GM21515 (cell line): ENCODE results near the gene HOXD11.

Experiments
- ATAC-seq: cut with Tn5 transposase; IDR thresholded peaks from one replicate; pipeline ENCODE4 v1.9.1; 2021; ENCODE audit not compliant: unreplicated experiment

HOXD11 gene

DNA sequence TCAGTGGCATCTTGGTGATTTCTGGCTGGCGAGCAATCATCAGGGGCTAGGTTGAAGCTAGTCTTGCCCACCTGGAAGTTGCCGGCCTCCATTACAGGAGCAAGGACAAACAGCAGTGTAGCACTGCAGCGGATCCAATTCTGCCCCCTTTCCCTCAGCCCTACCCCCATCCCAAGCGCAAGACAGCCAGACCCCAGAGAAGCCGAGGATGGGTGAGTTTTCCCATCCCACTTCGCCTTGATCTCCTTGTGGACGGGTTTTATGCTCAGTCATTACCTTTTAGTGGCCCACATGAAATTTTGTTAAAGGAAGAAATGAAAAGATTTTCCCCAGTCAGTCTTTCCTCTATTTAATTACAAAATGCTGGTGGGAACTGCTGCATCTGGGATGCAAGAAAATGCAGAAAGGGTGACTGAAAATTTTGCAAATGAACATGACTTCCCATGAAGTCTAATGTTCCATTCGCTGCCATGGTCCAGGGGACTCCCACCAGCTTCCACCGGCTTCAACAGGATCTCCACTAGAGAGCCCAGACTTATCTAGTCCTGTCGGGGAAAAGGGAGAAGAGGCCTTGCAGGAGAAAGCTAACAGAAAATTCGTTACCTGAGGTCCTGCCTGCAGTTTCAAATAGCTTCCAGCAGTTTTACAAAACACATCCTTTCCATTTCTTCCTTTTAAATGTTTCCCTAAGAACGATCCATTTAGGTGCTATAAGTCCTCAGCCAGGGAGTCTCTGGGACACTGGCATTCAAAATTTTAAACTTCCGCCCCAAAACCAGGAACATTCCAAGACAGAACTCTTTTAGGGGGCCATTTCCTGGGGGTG, 13.5 kb downstream of the HOXD11 start:
- ATAC-seq, result no peak

DNA sequence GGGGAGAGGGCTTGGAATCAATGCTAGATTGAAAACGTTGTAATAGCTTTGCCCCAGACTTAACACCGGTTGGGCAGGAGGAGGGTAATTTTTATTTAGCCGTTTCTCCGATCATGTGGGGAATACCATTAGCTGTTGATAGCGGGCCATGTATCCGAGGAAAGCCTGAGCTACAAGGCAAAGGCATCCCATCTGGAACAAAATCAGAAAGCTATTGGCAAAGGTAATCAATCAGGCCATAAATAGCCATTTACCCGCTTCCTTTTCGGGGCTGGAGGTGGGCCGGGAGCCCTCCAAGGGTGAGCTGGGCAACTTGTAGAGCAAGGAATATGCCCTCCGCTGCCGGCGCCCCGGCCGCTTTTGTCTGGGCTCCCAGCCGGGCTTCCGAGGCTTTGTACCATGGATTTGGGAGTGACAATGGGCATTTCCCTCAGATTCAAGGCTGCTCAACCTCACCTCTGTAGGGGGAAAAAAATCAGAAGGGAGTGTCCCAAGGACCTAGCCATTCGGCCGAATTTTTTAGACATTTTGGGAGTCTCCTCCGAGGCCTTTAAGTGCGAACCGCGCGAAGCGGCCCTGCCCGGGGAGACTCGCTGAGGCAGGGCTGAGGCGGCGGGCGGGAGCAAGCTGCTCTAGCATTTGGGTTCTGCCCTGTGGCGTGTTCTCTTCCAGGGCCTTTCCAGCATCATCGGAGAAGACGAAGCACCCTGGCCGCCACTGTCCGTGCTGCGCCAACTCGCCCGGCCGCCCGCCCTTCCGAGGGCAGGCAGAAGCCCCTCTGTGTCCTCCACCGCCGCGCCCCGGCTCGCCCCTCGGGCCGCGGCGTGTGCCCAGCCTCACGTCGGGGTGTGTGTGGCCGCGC, 14.3 kb downstream of the HOXD11 start:
- no peak for ATAC-seq

DNA sequence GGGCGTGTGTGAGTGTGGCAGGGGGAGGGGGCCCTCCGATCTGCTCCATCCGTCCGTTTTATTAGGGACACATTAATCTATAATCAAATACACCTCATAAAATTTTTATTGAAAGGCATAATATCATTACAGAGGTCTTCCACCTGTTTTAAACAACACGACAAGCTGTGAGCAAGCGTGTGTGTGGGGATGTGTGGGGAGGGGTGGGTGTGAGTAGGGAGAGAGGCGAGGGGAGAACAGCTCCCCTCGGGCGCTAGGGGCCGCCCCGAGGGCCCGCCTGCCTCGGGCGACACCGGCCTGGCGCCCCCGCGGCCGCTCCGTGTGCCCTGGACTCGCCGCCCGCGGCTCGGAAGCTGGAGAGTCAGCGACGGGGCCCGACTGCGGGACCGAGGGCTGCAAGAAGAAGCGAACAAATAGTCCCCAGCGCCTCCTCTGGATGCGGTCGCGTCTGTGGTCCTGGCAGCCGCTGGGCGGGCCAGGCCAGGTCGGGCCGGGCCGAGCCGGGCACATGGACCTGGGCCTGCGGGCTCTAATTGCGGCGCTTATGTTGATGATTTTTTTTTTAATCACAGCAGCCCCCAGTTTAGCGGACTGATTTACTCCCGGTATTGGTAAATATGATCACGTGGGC, 15.1 kb downstream of the HOXD11 start:
- ATAC-seq, result no peak

DNA sequence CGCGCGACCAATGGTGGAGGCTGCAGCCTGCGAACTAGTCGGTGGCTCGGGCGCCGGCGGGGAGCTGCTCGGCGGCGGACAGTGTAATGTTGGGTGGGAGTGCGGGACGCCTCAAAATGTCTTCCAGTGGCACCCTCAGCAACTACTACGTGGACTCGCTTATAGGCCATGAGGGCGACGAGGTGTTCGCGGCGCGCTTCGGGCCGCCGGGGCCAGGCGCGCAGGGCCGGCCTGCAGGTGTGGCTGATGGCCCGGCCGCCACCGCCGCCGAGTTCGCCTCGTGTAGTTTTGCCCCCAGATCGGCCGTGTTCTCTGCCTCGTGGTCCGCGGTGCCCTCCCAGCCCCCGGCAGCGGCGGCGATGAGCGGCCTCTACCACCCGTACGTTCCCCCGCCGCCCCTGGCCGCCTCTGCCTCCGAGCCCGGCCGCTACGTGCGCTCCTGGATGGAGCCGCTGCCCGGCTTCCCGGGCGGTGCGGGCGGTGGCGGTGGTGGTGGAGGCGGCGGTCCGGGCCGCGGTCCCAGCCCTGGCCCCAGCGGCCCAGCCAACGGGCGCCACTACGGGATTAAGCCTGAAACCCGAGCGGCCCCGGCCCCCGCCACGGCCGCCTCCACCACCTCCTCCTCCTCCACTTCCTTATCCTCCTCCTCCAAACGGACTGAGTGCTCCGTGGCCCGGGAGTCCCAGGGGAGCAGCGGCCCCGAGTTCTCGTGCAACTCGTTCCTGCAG, 15.8 kb downstream of the HOXD11 start, which contains the start of gene HOXD9:
Gene HOXD9 (plus strand): TSS at position 37 of the 728 bp plus-strand sequence. CDS start 50 bp downstream, at position 87.
- ATAC-seq, result no peak

DNA sequence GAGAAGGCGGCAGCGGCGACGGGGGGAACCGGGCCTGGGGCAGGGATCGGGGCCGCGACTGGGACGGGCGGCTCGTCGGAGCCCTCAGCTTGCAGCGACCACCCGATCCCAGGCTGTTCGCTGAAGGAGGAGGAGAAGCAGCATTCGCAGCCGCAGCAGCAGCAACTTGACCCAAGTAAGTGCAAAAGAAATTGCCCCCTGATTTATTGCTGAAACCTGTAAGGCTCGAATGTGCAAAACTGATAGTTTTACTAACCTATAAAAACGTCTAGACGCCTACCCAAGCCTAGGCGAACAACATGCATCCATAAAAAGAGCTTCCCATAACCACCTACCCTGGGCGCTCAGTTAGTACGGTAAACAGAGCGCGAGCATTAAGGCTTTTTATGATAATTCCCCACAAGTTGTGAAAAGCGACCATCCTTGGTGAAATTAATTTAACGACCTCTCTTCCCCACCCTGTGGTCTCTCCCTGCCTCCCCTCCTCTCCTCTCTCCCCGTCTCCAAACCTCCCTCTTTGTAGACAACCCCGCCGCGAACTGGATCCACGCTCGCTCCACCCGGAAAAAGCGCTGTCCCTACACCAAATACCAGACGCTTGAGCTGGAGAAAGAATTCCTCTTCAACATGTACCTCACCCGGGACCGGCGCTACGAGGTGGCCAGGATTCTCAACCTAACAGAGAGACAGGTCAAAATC, 16.5 kb downstream of the HOXD11 start:
- ATAC-seq, result no peak

DNA sequence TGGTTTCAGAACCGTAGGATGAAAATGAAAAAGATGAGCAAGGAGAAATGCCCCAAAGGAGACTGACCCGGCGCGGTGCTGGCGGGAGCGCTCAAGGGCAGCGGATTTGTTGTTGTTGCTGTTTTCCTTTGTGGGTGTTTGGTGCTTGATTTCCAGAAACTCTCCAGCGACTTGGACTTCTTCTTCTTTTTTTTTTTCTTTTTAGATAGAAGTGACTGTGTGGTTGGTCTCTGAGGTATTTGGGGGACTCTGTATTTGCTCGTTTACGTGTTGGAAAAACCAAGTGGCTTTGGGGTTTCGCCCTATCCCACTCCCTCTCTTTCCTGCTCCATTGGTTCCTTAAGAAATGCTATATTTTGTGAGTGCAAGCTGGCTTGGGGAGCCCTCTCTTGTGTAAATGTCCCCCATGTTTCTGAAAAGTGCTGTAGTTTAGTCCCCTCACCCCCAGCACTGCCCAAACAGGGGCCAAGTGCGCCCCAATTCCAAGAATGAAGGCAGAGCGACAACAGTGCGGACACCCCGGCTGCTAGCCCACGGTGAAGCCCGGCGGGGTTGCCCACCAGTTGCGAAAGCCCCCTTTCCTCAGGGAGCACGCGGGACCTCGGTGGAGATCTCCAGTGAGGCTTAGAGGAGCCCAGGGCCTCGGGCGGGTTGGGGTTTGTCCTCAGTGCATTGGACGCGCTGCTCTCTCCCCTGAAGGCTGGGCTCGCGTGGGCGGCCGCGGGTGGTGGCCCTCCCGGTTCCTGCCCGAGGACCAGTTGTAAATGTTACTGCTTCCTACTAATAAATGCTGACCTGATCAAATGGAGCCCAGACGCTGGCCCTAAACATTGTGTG, 17.2 kb downstream of the HOXD11 start:
- ATAC-seq, result no peak

DNA sequence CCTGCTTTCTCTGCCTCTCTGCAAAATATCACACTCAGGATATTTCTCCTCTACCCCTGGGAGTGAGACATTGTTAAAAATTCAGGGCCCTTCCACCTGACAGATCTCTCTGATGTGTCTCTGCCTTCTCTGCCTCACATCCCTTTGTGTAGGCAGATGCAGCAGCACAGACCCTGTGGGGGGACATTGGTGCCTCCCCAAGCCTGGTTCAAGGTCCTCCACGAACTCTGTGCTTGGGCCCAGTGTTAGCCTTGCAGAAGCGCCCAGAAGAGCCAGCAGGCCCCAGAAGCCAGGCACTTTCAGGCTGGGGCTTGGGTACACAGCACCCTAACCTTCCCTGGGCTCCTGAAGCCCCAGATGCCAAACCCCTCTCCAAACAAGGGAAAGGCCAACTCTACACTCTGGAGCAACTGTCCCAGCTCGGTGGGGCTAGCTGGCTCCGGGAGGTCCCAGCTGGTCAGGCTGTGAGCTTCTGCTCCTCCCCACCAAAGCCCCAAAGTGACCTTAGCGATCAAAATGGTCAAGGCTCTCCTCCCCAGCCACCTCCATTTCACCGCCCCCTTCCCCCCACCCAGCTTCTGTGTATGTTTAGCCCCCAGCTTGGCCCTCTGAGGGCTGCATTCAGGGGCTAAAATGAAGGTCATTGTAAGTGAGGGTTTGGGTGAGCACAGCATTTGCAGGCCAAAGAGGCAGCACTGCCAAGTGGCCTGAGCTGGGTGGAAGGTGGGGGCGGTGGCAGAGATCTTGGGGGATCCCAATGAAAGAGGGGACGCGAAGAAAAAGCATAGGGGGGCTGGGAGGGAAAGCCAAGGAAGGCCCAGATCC, 18.1 kb downstream of the HOXD11 start:
- no peak for ATAC-seq

DNA sequence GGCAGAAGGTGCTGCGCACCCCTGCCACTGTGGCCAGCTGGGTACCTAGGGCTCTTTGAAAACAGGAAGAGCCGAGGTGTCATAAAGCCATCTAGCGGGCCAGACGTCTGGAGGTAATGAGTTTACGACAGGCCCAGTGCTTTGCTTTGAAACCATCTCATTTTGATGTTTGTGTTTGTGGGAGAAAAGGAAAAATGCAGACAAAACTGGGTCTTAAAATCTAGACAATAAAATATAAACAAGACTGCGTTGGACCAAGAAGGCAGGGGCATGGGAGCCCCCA, 18.6 kb downstream of the HOXD11 start:
- ATAC-seq, result no peak

DNA sequence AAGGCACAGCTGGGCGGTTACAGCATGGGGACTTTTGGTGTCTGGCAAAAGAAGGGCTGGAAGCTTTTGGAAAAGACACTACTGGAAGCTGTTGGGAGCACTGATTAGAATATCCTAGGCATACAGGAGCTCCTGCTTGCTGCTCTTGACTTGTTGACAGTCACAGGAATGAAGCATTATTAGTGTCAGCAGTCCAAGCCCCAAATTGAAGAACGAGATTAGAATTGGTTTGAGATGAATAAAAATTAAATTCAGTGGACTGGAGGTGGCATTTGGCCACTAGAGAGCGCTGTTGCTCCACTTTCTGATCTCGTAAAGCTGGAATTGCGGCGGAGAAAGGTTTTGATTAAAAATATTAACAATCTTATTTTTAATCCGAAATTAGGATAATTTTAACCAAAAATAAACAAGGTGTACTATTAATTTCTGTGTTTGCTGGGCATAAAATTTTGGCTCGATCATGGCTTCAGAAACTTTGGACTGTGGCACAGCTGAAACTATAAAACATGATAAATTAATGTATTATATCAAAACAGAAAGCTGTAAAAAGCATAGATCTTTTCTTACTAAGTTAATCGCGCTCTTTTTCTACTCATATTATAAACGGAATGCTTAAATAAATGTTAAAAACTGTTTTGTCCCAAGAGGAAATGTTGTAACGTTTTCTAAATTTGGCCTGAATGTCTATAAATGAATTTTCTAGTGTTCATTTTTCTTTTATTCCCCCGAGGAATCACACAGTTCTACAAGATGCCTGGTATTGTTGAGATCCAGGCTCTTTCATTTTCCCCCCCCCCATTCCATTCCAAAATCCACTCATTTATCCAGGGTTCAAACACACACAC, 20.1 kb downstream of the HOXD11 start:
- ATAC-seq, result no peak

DNA sequence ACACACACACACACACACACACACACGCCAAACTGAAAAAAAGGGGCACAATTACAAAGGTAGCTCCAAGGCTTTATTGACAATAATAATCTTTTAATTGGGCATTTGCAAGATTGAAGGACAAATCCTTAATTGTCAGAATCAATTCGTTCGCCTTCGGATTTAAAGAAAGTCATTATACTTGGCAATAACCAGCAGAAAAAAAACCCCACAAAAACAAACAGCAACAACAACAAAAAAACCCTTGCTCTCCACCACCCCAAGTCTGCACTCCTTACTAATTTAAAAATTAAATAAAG, 20.6 kb downstream of the HOXD11 start:
- ATAC-seq, result no peak

DNA sequence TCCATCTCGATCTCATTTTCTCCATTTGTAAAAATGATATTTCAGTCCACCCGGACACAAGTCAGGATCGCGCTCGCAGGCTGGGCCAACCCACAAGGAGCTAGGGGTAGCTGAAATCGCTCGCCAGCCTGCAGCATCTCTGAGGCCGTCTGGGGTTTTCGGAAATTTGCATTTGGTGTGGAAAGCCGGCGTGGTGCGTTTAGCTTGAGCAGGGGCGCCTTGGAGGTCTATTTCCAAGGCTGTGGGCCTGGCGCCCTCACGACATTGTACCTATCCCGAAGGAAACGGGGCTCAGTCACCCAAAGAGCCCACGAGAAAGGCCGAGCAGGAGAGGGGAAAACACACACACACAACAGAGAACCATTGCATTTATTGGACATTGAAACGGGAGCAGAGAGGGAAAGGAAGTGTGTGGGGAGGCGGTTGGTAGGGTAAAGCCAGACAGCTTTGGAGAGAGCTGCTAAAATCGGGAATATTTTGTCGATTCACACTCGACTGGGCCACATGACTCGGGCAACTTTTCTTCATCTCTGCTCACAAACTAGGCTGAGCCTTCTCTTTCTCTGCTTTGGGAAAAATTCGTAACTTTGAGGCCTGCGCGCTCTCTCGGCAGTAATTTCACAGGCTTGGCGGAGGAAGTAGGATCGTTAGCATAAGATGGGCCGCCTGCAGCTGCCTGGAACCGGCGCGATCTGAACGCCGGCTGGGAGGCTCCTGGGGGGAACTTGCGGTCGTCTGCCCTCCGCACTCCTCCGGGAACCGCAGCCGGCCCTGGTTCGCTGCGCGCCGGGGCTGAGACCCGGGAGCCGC, 21.3 kb downstream of the HOXD11 start:
- no peak for ATAC-seq

DNA sequence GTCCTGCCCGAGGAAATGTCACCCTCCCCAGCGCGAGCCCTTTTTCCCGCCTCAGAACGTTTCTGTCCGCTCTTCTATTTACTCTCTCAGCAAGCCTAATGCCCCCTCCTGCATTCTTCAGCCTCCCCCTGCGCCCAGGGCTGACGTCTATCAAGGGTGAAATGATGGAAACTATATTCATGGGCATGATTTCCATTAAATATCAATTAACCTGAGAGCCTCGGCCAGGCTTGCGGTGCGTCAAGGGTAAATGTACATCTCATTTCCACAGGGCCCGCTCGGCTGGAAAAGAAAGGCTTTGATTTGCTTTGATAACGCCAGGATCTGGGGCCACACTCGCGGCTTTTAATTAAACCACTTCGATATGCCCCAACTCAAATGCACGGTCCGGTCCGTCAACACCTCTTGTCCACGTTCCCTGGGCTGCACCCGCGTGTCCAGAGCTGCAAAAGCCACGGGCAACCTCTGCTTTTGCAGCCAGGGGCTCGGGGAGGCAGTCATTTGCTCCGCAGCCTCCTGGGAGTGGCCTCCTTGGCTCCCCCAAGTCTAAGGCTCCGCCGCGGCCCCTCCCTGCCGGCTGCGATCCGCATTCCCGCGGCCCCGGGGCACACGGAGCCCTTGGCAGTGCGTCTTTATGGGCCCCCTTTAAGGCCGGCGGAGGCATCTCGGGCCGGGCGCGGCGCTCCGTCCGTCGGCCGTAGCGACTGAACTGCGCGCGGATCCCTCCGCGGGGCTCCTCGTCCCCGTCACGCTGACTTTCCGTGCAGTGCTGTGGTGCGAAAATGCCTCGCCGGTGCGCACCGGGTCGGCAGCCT, 22.1 kb downstream of the HOXD11 start, which contains the start of gene HOXD8:
Gene HOXD8 (plus strand): TSS at position 724 of the 815 bp plus-strand sequence. CDS start 662 bp downstream, outside the sequence.
- no peak for ATAC-seq

DNA sequence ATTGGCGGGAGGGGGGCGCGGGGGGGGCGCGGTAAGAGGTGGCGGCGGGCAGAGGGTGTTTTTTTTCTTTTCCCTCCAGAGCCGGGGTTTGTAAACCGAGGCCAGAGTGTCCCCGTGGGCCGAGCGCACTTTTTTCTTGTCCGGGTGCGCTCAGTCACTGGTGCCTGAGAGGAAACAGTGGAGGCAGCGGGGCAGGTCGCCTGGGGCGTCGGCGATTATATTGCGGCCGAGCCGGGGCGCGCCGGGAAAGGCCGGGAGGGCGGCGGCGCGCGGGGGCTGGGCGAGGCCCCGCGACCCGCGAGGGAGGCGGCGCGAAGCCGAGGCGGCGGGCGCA, 22.7 kb downstream of the HOXD11 start:
- ATAC-seq, result no peak

DNA sequence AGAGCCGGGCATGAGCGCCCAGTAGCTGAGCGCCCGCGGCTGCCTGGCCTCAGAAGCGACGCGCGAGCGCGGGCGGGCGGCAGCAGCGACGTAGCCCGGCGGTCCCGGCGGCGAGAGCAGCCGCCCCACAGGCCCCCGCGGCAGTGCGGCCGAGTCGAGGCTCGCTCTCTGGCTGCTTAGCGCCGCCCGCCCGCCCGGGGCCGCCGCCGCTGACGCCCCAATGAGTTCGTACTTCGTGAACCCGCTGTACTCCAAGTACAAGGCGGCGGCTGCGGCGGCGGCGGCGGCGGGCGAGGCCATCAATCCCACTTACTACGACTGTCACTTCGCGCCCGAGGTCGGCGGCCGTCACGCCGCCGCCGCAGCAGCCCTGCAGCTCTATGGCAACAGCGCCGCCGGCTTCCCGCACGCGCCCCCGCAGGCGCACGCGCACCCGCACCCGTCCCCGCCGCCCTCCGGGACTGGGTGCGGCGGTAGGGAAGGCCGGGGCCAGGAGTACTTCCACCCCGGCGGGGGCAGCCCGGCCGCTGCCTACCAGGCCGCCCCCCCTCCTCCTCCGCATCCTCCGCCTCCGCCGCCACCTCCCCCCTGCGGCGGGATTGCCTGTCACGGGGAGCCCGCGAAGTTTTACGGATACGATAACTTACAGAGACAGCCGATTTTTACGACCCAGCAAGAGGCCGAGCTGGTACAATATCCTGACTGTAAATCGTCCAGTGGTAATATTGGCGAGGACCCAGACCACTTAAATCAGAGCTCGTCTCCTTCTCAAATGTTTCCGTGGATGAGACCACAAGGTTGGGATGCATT, 23.3 kb downstream of the HOXD11 start:
- no peak for ATAC-seq
